ENCODE results near the gene HBS1L.

HBS1L gene

GRCh38 chr6:134943522-134944111 lies 111.0 kb downstream of the HBS1L start:
- DNase-seq = no peak

DNA sequence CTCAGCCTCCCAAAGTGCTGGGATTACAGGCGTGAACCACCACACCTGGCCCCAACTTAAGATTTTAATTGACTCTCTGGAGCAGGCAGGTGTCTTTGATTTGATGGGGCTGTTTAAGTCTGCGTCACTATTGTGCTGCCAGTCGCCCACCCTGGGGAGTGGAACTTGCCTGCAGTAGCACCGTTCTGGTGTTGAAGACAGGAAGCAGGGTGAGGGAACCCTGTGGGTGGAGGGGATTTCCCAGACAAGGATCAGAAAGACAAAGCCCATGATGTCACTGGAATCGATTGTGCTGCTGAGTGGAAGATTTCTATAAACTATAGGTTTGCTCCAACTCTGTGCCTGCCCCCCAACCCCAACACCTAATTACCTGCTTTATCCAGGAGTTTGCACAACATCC lies 115.7 kb downstream of the HBS1L start:
- no peak for DNase-seq

DNA sequence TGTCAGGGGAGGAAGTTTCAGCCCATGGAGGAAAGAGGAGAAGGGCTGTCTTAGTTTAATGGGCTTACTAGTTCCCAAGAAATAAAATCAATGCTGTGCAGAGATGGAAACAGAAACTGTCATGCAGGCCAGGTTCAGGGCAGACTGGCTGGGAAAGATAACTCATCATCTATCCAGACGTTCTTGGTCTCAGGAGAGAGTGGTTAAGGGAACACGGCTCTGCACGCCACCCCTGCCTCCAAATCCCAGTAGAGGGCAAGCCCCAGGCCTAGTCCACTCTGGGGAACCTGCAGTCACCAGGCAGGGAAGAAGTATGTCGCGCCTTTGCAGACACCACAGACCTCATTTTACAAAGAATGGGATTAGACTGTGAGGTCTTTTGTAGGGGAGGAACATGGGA lies 117.2 kb downstream of the HBS1L start:
- no peak for DNase-seq

DNA sequence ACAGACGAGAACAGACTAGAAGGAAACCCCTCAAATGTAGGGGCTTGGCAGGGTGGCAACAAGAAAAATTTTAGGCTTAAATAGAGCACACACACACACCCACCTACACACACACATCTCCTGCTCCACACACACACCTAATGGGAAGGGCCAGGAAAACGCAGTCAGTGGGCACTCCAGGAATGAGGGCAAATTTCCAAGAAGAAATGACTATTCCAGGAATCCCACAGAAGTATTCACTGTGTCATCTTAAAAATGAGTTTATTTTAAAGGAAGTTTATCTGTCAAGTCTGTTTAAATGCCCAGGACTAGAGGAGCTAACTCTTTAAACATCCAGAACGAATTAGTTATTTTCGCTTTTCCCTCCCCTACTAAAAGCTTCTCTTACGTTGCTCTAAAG lies 117.7 kb downstream of the HBS1L start:
- DNase-seq = no peak

GRCh38 chr6:134936476-134936875 lies 118.1 kb downstream of the HBS1L start:
- DNase-seq = no peak

DNA sequence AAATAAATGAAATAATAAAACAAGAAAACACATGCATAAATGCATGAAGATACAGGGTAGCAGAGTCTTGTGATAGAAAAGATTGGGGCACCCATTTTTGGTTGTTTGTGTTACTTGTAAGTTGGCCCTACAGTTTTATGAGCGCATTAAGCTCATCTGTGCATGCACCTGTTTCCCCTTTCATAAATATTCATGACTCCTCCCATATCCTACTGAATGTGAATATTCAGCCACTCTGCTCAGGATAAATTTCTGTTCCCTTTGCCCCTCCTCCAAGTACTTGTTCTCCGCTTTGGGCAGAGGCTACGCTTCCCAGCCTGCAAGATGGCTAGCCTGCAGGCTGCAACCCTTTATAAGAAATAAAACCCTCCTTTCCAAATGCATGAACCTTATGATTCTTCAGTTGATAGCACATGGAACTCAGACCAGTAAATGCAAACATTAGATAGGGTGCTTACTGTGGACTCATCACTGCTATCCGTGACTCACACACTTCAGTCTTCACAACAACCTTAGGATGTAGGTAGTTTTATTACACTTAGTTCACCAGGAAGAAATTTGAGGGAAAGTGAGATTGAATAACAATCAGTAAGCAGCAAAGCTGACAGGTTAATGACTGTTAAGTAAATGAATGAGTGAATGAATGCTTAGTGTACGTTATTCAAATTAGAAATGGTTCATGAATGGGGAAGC lies 119.7 kb downstream of the HBS1L start:
- DNase-seq = no peak

- no peak for DNase-seq
These were observed 121.8 kb downstream of the HBS1L start for GRCh38 chr6:134932535-134933470.

DNA sequence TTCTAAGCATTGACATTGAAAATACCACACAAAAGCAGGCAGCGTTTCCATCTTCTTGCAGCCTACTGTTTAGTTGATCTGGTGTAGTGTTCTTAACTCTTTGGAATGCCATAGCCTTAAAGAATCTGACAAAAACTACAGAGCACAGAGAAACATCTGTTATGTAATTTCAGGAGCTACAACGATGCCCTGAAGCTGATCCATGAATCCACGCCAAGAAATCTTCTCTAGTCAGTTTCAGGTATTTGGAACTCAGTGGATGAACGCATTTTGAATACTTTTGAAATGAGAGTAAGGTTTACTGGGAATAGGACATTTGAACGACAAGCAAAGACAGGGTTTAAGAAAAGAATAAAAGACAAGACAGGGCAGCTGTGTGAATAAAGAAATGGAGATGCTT lies 122.5 kb downstream of the HBS1L start:
- DNase-seq = no peak

DNA sequence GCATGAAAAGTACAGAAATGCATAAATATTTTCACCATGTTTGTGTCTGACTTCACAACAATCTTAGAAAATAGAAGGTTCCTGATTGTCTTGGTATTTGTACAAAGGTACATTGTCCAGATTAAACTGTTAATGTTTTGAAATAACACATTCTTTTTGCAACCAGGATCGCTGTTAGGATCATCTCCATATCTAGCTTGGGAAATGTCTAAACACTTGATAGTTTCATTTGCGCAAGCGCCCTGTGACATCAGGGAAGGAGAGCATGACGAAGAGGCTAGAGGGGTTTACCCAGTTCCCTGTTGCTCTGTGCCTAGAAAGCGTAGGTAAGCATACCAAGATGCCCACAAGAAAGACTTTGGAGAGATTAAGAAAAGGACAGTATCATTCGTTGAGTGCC lies 124.2 kb downstream of the HBS1L start:
- DNase-seq = no peak

GRCh38 chr6:134928151-134928900 lies 126.3 kb downstream of the HBS1L start:
- DNase-seq = no peak

DNA sequence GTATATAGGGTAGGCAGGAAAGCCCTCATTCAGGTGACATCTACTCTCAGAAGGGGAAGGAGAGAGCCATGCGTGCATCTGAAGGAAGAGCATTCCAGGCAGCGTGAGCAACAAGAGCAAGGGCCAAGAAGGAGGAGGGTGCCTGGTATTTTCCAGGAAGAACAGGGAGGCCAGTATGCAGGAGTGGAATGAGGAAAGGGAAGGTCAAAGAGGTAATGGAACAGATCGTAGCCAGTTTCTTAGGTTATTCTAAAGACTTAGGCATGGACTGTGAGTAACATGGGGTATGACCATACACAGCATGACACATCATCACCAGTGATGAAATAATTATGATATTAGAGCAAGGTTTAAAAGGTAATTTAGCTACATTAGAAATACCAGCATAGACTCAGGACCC lies 128.8 kb downstream of the HBS1L start:
- DNase-seq = no peak

DNA sequence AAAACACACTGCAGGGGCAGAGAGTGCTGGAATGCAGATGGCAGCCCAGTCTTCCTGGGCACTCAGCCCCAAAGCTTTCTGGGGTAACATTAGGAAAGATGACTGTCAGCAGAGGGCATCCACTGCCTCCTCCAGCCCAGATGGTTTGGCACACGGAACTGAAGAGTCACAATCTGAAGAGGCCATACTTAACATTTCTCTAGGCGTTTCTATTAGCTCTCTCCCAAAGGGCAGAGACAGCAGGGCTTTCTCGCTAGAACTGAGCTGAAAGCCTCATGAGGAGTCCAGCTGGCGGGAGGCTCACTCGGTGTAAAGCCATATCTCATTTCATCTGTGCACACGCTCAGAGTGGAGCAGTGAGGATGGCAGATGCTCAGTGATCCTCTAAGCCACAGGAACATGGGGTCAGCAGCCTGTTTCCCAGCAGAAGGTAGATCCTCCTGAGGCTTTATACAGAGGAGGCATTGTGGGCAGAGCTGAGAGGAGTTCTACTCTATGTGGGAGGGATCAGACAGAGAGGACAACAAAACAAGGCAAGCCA lies 132.8 kb downstream of the HBS1L start:
- DNase-seq = no peak

- no peak for DNase-seq
These were observed 133.3 kb downstream of the HBS1L start for GRCh38 chr6:134921276-134921675.

- DNase-seq = no peak
These were observed 134.2 kb downstream of the HBS1L start for GRCh38 chr6:134920422-134920821.

GRCh38 chr6:134918418-134918961 lies 136.1 kb downstream of the HBS1L start:
- DNase-seq = no peak

DNA sequence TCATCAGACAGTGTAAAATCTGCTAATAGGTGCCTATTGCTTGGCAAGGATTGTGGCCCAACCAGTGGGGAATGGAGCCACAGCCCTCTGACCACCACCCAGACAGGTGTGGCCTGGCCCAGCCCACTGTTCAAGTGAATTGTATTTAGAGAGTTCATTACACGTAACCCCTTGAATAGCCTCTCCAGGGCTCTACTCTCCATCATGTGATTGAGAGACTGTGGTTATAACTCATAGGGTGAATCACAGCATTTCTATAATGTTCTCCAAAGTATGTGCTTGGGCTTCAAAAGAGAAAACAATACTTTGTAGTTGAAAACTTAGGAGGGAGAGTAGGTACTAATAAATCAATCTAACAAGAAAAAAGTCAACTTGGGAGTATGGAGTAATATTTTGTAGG lies 143.1 kb downstream of the HBS1L start:
- DNase-seq = no peak

- no peak for DNase-seq
These were observed 144.1 kb downstream of the HBS1L start for GRCh38 chr6:134910593-134910935.
